ENCODE measurements around the gene SMYD5.
"Not testable (repeated sequence)": the region's sequence is repeated elsewhere in the genome, so short reads cannot be mapped to it uniquely, and the experiment has no call there.

Gene SMYD5

GRCh38 chr2:73214120-73215035 is at the start of gene SMYD5:
TSS of gene SMYD5 (plus strand) at chr2:73214245. CDS start at chr2:73214267, 22 bp downstream.
- TF ChIP-seq, protein P1, sequence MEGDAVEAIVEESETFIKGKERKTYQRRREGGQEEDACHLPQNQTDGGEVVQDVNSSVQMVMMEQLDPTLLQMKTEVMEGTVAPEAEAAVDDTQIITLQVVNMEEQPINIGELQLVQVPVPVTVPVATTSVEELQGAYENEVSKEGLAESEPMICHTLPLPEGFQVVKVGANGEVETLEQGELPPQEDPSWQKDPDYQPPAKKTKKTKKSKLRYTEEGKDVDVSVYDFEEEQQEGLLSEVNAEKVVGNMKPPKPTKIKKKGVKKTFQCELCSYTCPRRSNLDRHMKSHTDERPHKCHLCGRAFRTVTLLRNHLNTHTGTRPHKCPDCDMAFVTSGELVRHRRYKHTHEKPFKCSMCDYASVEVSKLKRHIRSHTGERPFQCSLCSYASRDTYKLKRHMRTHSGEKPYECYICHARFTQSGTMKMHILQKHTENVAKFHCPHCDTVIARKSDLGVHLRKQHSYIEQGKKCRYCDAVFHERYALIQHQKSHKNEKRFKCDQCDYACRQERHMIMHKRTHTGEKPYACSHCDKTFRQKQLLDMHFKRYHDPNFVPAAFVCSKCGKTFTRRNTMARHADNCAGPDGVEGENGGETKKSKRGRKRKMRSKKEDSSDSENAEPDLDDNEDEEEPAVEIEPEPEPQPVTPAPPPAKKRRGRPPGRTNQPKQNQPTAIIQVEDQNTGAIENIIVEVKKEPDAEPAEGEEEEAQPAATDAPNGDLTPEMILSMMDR (IDR thresholded peaks at IDR 0.05; ENCODE audit: low read depth, low read length): no peak
- DNase-seq (ENCODE audit: extremely low read depth, low read depth): peak; percentile 55

- not testable (repeated sequence) for DNase-seq (ENCODE audit: extremely low read depth, low read depth)
Measured at GRCh38 chr2:73165978-73166377, 48.1 kb upstream of the SMYD5 start.

DNA sequence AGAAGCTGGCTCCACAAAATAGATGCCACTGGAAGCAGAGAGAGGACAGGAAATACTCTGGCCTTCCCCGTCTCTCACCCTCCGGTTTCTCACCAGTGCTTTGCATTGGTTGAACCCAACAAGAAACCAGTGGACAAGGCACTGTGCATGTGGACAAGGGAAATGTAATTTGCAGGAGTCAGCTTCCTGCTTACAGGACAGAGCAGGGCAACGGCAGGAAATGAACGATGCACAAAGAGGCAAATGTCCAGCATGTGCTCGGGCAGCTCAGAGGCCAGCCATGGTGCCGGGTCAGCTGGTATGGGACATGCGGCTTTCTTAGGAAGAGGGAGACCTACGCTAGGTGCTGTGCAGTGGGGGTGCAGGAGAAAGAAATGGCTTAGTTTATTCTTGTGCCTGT is 47.2 kb upstream of the SMYD5 start:
- DNase-seq (ENCODE audit: extremely low read depth, low read depth): not testable (repeated sequence)

DNA sequence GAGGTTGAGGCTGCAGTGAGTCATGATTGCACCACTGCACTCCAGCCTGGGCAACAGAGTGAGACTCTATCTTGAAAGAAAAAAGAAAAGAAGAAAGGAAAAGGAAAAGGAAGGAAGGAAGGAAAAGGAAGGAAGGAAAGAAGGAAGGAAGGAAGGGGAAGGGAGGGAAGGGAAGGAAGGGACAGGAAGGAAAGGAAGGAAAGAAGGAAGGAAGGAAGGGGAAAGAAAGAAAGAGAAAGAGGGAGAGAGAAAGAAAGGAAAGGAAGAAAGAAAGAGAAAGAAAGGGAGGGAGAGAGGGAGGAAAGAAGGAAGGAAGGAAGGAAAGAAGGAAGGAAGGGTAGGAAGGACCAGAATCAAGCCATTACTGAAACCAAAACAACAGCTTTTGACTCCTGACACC is 45.7 kb upstream of the SMYD5 start:
- not testable (repeated sequence) for DNase-seq (ENCODE audit: extremely low read depth, low read depth)

- not testable (repeated sequence) for DNase-seq (ENCODE audit: extremely low read depth, low read depth)
Measured at GRCh38 chr2:73170341-73170740, 43.7 kb upstream of the SMYD5 start.

DNA sequence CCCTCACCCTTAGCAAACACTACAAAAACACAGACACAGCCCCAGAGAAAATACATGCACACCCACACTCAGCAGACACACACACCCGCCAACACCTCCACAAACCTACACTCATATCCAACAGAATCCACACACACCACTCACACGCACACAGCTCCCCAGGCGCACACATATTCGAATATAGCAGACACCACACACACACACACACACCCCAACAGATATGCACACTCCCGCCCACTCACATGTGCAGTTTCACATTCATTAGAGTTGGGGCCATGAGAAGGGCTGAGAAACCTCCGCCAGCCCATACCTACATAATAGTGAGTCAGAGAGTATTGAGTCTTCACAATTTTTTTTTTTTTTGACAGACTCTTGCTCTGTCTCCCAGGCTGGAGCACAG is 41.1 kb upstream of the SMYD5 start:
- TF ChIP-seq, protein P1 (IDR thresholded peaks at IDR 0.05; ENCODE audit: low read depth, low read length): no peak
- no peak for DNase-seq (ENCODE audit: extremely low read depth, low read depth)

- TF ChIP-seq, protein P1 (IDR thresholded peaks at IDR 0.05; ENCODE audit: low read depth, low read length): no peak
- no peak for DNase-seq (ENCODE audit: extremely low read depth, low read depth)
Measured at GRCh38 chr2:73173781-73174180, 40.3 kb upstream of the SMYD5 start.

- no peak for DNase-seq (ENCODE audit: extremely low read depth, low read depth)
- TF ChIP-seq, protein P1 (IDR thresholded peaks at IDR 0.05; ENCODE audit: low read depth, low read length): no peak
Measured at GRCh38 chr2:73174244-73174643, 39.8 kb upstream of the SMYD5 start.

DNA sequence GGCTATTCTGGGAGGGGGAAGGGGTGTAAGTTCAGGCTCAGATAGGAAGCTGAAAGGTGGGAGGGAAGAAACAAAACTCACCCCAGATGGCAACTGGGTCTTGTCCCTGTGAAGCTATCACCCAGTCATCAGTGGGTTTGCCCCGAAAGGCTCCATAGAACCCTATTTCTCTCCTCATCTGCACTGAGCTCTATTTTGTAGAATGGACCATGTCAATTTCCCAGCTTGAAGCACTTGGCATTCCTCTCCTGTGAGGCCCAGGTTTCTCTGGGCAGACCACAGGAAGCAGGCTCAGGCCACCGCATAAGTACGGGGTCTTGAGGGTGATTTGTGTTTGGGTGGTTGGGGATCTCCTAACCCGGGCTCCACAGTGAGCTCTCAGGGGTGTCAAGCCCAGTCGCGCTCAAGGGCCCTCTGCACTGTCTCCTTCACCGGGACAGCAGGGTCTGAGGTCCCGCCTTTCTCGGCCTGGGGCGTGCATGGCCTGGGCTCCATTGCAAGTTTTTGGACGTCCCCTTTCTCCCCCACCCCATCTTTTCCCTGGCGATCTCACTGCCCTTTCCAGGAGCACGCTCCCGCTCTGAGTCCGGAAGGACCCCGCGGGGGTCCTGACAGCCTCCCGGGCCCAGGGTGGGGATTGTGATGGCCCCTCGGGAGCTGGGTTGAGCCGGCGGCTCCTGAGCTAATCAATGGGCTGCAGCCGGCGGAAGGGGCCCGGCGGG is 38.9 kb upstream of the SMYD5 start:
- TF ChIP-seq, protein P1 (IDR thresholded peaks at IDR 0.05; ENCODE audit: low read depth, low read length): no peak
- no peak for DNase-seq (ENCODE audit: extremely low read depth, low read depth)
